GM12878 (cell line): Measurements from ENCODE around the gene GNG10. TPM values are rescaled to one million over a fixed set of nuclear protein-coding genes. Genes with fewer than 3 reads are reported as not detected.

ENCODE experiments used
- ATAC-seq: fragments of 200-7000 bp; cut with Tn5 transposase; 3 replicates; pipeline ENCODE4 v1.9.1; 2020; ENCODE audit warnings: mild to moderate bottlenecking, moderate library complexity
- BruUV-seq: library from RNA; stranded (reverse); fragments of 400-500 nt; replicated peaks from 2 replicates; lab custom pipeline; 2021; lab: Mats Ljungman, UMichigan
- CTCF ChIA-PET: fragments of 300-600 bp; sonication (Branson Sonifier 250); formaldehyde crosslinking; extraction: SDS; loops from one replicate; lab custom pipeline; 2021; ENCODE audit warnings: inconsistent platforms; lab: Yijun Ruan, JAX
- POLR2A ChIA-PET: fragments of 350-600 bp; formaldehyde crosslinking; extraction: SDS; loops from one replicate; lab custom pipeline; 2021; ENCODE audit warnings: inconsistent platforms; lab: Charles Lee
- RAD21 ChIA-PET: fragments of 300-600 bp; sonication (Branson Sonifier 250); formaldehyde crosslinking; loops from one replicate; lab custom pipeline; 2023; ENCODE audit warnings: antibody characterized with exemption; ENCODE audit not compliant: unreplicated experiment; lab: Charles Lee
- SMC1A ChIA-PET: fragments of 300-600 bp; sonication (Branson Sonifier 250); formaldehyde crosslinking; loops from one replicate; lab custom pipeline; 2023; ENCODE audit not compliant: unreplicated experiment, uncharacterized antibody; lab: Charles Lee
- DNase-seq: peaks from one replicate; pipeline ENCODE4 v3.0.0-alpha.2; 2011; ENCODE audit warnings: low read depth, low spot score
- FAIRE-seq: peaks from 3 replicates; lab custom pipeline; 2011; peaks lifted over from hg19 to GRCh38; lab: Jason Lieb, UNC
- H2AFZ ChIP-seq: 2 replicates; pipeline ENCODE4 v1.6.0; 2011; ENCODE audit warnings: low read depth, low read length, control low read depth; ENCODE audit not compliant: control insufficient read depth
- H3K27ac ChIP-seq: 2 replicates; pipeline ENCODE4 v1.5.1; 2011; ENCODE audit warnings: control low read depth; ENCODE audit not compliant: control insufficient read depth, insufficient read depth
- H3K27me3 ChIP-seq, 2 experiments: replicated peaks in 1 of 2; 2 replicates each; pipeline versions ENCODE4 v1.6.0 to v1.6.1; 2011; ENCODE audit warnings: low read length in 1 of 2; ENCODE audit not compliant: control insufficient read depth in 2 of 2, insufficient read depth in 2 of 2
- H3K36me3 ChIP-seq, 2 experiments: 2 replicates each; pipeline ENCODE4 v1.5.1; 2011; ENCODE audit warnings: low read length in 1 of 2; ENCODE audit not compliant: control insufficient read depth in 2 of 2, insufficient read depth in 2 of 2
- H3K4me1 ChIP-seq: 2 replicates; pipeline ENCODE4 v1.6.1; 2011; ENCODE audit warnings: mild to moderate bottlenecking, low read length, moderate library complexity, mixed read lengths; ENCODE audit not compliant: control insufficient read depth, insufficient read depth
- H3K4me2 ChIP-seq: 2 replicates; pipeline ENCODE4 v1.6.0; 2011; ENCODE audit warnings: control low read depth; ENCODE audit not compliant: control insufficient read depth, insufficient read depth
- H3K4me3 ChIP-seq: fragments of 200-600 bp; sonication (generic); 2 replicates; pipeline ENCODE4 v1.5.1; 2016
- H3K79me2 ChIP-seq: 2 replicates; pipeline ENCODE4 v1.6.0; 2011; ENCODE audit warnings: low read length; ENCODE audit not compliant: control insufficient read depth, insufficient read depth
- H3K9ac ChIP-seq: 2 replicates; pipeline ENCODE4 v1.8.0; 2011; ENCODE audit warnings: low read length, control low read depth, mixed read lengths; ENCODE audit not compliant: control insufficient read depth, insufficient read depth
- H3K9me3 ChIP-seq: replicated peaks from 3 replicates; pipeline ENCODE4 v1.5.1; 2011; ENCODE audit warnings: mild to moderate bottlenecking, low read length; ENCODE audit not compliant: control insufficient read depth, insufficient read depth
- H4K20me1 ChIP-seq: 2 replicates; pipeline ENCODE4 v1.6.0; 2011; ENCODE audit not compliant: control insufficient read depth, insufficient read depth
- BCLAF1 ChIP-seq: fragments of 450-650 bp; IDR thresholded peaks from 2 replicates; pipeline ENCODE4 v1.6.1; 2017; ENCODE audit warnings: antibody characterized with exemption, mild to moderate bottlenecking, moderate library complexity
- CBX5 ChIP-seq: sonication (generic); IDR thresholded peaks from 2 replicates; pipeline ENCODE4 v1.6.1; 2016; ENCODE audit warnings: low read depth, moderate library complexity, mild to moderate bottlenecking, inconsistent platforms
- GATAD2B ChIP-seq: fragments of 450-650 bp; conservative IDR thresholded peaks from 2 replicates; pipeline ENCODE4 v1.6.1; 2017; ENCODE audit warnings: low read depth, mild to moderate bottlenecking, moderate library complexity
- KLF5 ChIP-seq: fragments of 450-650 bp; IDR thresholded peaks from 2 replicates; pipeline ENCODE4 v1.6.1; 2014; ENCODE audit warnings: mild to moderate bottlenecking; ENCODE audit not compliant: partially characterized antibody
- MAX ChIP-seq: IDR thresholded peaks from 2 replicates; pipeline ENCODE4 v1.6.1; 2012; ENCODE audit warnings: low read depth, low read length, improper control_type of control experiment
- MEF2B ChIP-seq: fragments of 450-650 bp; IDR thresholded peaks from 2 replicates; pipeline ENCODE4 v1.6.1; 2018; ENCODE audit warnings: mild to moderate bottlenecking, moderate library complexity; ENCODE audit not compliant: partially characterized antibody, poor library complexity, severe bottlenecking
- NKRF ChIP-seq: fragments of 450-650 bp; conservative IDR thresholded peaks from 2 replicates; pipeline ENCODE4 v1.6.1; 2017; ENCODE audit warnings: mild to moderate bottlenecking, moderate library complexity
- RAD21 ChIP-seq: IDR thresholded peaks from 2 replicates; pipeline ENCODE4 v1.6.1; 2011; ENCODE audit warnings: mild to moderate bottlenecking, low read depth, low read length, moderate library complexity; ENCODE audit not compliant: insufficient read depth
- RELB ChIP-seq: fragments of 450-650 bp; IDR thresholded peaks from 2 replicates; pipeline ENCODE4 v1.6.1; 2017; ENCODE audit warnings: low read depth, mild to moderate bottlenecking, moderate library complexity
- SUZ12 ChIP-seq: fragments of 200-600 bp; sonication (generic); IDR thresholded peaks from one replicate; pipeline ENCODE4 v1.6.1; 2018; ENCODE audit warnings: antibody characterized with exemption, mild to moderate bottlenecking; ENCODE audit not compliant: unreplicated experiment
- TAF1 ChIP-seq: IDR thresholded peaks from 2 replicates; pipeline ENCODE4 v1.6.1; 2011; ENCODE audit warnings: mild to moderate bottlenecking, low read depth, low read length, borderline replicate concordance
- WGBS: methylation state at CpG from one replicate; pipeline ENCODE4 v1.1.6; 2016; ENCODE audit warnings: low lambda C conversion rate; ENCODE audit not compliant: insufficient replicate concordance, insufficient coverage; ENCODE audit errors: missing lambda C conversion rate; 5-methylcytosine and 5-hydroxymethylcytosine counted together
- in situ Hi-C: fragments of 300-500 bp; cut with MboI; formaldehyde crosslinking; loops from 9 replicates; pipeline ENCODE4 v1.14.3; 2018; ENCODE audit warnings: mixed read lengths
- intact Hi-C: fragments of 100-400 bp; cut with micrococcal nuclease; formaldehyde crosslinking; loops from one replicate; pipeline ENCODE4 v1.14.2; 2022; ENCODE audit not compliant: unreplicated experiment
- polyA plus RNA-seq, 11 experiments: library from polyadenylated mRNA; depleted of rRNA in 4 of 11; unstranded in 6 of 11; stranded (reverse) in 5 of 11; fragments of >200 nt; fragmentation: Nextera tagmentation in 4 of 11; fragmentation: Illumina TruSeq in 1 of 11; extraction: Ambion mirVana in 4 of 11; extraction: Trizol in 1 of 11; gene quantifications; 1 replicate in 1 of 11; 2 replicates in 10 of 11; pipeline versions ENCODE4 v1.2.1 to v1.2.3, GENCODE V29; 2011 to 2016; ENCODE audit warnings: inconsistent platforms in 2 of 11, missing spikeins in 2 of 11, low read depth in 1 of 11
- total RNA-seq, 4 experiments: library from RNA; depleted of rRNA in 3 of 4; stranded (reverse); fragments of >200 nt in 3 of 4; fragmentation: Illumina TruSeq in 1 of 4; extraction: Trizol in 1 of 4; gene quantifications; 2 replicates each; pipeline versions ENCODE4 v1.2.1 to v1.2.3, GENCODE V29; 2013 to 2021

GNG10 gene
- total and polyA plus RNA-seq, 10 of the 15 experiments (the other 5 are each of a cell fraction or from before 2014, with no cell fraction given): 12.0 to 28.2 (median 22.7) TPM

- TF ChIP-seq TAF1 (0 out of 2 replicates have a peak, but pooled peaks have one; percentile 47), SUZ12 (no peak), MAX (peak; percentile 36; the same call in 1 of the 2 replicates), CBX5 (no peak), GATAD2B (peak; percentile 89), NKRF (peak; percentile 45; the same call in 1 of the 2 replicates), MEF2B (peak; percentile 26)
Observed at GRCh38 chr9:111661150-111661801, at the start of gene GNG10 (continued).

GRCh38 chr9:111613436-111614040, 47.9 kb upstream of the GNG10 start:
- 47% methylated on average over 4 of the region's 4 CpGs for WGBS
- H3K36me3 ChIP-seq: no peaks in the 10 kb centered on the region
- no peaks in the 10 kb centered on the region for H3K4me1 ChIP-seq
- ChIA-PET RAD21 (interaction anchor here (0.5 kb wide), 1 partner anchor 1150 kb away, joined by 3 read pairs; no protein-coding TSS in a partner anchor), CTCF (interaction anchor here (0.6 kb wide), 1 partner anchor 757 kb away, joined by 3 read pairs; no protein-coding TSS in a partner anchor), SMC1A (interaction anchor here (0.7 kb wide), 1 partner anchor 15 kb away, joined by 4 read pairs; no protein-coding TSS in a partner anchor), POLR2A (no interaction called here)
- no peak overlapping the region for H3K4me3 ChIP-seq
- intact Hi-C loops: no loop called here
- H3K27me3 ChIP-seq: no peaks in the 10 kb centered on the region; a peak in 1 of 4 replicates
- no peak for FAIRE-seq
- no TSS peak for BruUV-seq
- in situ Hi-C loops: no loop called here
- H3K9ac ChIP-seq: no peak overlapping the region
- H3K27ac ChIP-seq: no peak overlapping the region
- ATAC-seq: no peak
- H4K20me1 ChIP-seq: no peaks in the 10 kb centered on the region
- no peak for DNase-seq
- no peaks in the 10 kb centered on the region for H3K79me2 ChIP-seq
- H3K9me3 ChIP-seq: no peaks in the 10 kb centered on the region
- no peak overlapping the region for H2AFZ ChIP-seq
- H3K4me2 ChIP-seq: no peak overlapping the region
- TF ChIP-seq RAD21 (no peak), TAF1 (no peak), KLF5 (no peak), SUZ12 (no peak), RELB (no peak), BCLAF1 (no peak)
